ENCODE data around the gene CD33. TPM values are rescaled to one million over a fixed set of nuclear protein-coding genes. Genes with fewer than 3 reads are reported as not detected.

Gene CD33
- total RNA-seq, 4 donors from 2014 or later: 0.30 to 6.7 (median 0.58) TPM

DNA sequence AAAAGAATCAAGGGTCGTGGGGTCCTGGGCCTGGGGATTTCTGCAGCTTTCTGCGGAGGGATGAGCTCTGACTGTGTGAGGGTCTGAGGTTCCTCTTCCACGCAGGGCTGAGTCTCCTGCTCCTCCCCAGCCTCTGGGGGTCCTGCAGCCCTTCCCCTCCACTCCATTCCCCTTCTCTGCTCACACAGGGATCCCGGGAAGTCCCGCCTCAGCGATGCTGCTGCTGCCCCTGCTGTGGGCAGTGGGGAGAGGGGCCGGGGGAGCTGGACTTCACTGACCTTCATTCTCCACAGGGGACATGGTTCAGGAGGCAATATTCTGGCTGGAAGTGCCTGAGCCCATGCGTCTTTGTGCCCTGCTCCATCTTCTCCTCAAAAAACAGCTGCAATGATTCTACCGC lies 26.2 kb upstream of the CD33 start:
- Histone ChIP-seq H3K4me1 (peaks cover 0 to 9% (median 0%) of the 10 kb centered on the region in 3 donors), H3K9me3 (no peaks in the 10 kb centered on the region), H3K36me3 (no peaks in the 10 kb centered on the region), H3K27ac (no peak overlapping the region), H3K4me3 (no peak overlapping the region), H3K27me3 (peaks cover 0 to 40% (median 0%) of the 10 kb centered on the region in 4 donors)
- TF ChIP-seq POLR2A (IDR thresholded peaks at IDR 0.05) (no peak), CTCF (IDR thresholded peaks at IDR 0.05) (no peak)
- no peak for DNase-seq
- WGBS, 2 donors: 82 to 85% methylated on average over 6 to 8 of the region's 9 CpGs
- intact Hi-C loops (cut with DNase I): no loop called here

- intact Hi-C loops (cut with DNase I): no loop called here
- WGBS, 2 donors: 63 to 82% methylated on average over 10 of the region's 10 CpGs
- DNase-seq: no peak
- Histone ChIP-seq H3K4me3 (no peak overlapping the region), H3K9me3 (no peaks in the 10 kb centered on the region), H3K4me1 (no peaks in the 10 kb centered on the region), H3K27me3 (peaks cover 0 to 40% (median 0%) of the 10 kb centered on the region in 4 donors), H3K27ac (no peak overlapping the region), H3K36me3 (no peaks in the 10 kb centered on the region)
- TF ChIP-seq CTCF (IDR thresholded peaks at IDR 0.05) (no peak), POLR2A (IDR thresholded peaks at IDR 0.05) (no peak)
These were observed 24.7 kb upstream of the CD33 start for GRCh38 chr19:51200071-51200666.

- Histone ChIP-seq H3K27me3 (peaks cover 0 to 34% (median 0%) of the 10 kb centered on the region in 4 donors), H3K27ac (no peak overlapping the region), H3K9me3 (no peaks in the 10 kb centered on the region), H3K4me1 (no peaks in the 10 kb centered on the region), H3K36me3 (no peaks in the 10 kb centered on the region), H3K4me3 (no peak overlapping the region)
- 64 to 65% methylated on average over 4 of the region's 5 CpGs for WGBS, 2 donors
- no peak for DNase-seq
- no peak for TF ChIP-seq POLR2A (IDR thresholded peaks at IDR 0.05)
- TF ChIP-seq CTCF (IDR thresholded peaks at IDR 0.05): no peak
- intact Hi-C loops (cut with DNase I): no loop called here
These were observed 23.2 kb upstream of the CD33 start for GRCh38 chr19:51201712-51202111.

GRCh38 chr19:51203916-51204315 lies 21.0 kb upstream of the CD33 start:
- WGBS, 2 donors: 40 to 60% methylated on average over 3 of the region's 3 CpGs
- no peak overlapping the region for H3K27ac ChIP-seq

DNA sequence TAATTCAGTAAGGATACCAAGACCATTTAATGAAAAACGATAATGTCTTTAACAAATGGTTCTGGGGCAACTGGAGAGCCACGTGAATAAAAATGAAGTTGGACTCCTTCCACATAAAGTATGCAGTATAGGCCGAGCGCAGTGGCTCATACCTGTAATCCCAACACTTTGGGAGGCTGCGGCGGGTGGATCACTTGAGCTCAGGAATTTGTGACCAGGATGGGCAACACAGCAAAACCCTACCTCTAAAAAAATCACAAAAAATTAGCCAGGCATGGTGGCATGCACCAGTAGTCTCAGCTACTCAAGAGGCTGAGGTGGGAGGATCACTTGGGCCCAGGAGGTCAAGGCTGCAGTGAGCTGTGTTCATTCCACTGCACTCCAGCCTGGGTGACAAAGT lies 20.6 kb upstream of the CD33 start:
- TF ChIP-seq CTCF (IDR thresholded peaks at IDR 0.05): no peak
- no peak for TF ChIP-seq POLR2A (IDR thresholded peaks at IDR 0.05)
- H3K27ac ChIP-seq: no peak overlapping the region
- WGBS, 2 donors: 74 to 75% methylated on average over 6 of the region's 6 CpGs

More at GRCh38 chr19:51203916-51204315, 21.0 kb upstream of the CD33 start:
- no peak for DNase-seq
- Histone ChIP-seq H3K4me3 (no peak overlapping the region), H3K9me3 (no peaks in the 10 kb centered on the region), H3K36me3 (no peaks in the 10 kb centered on the region), H3K4me1 (no peaks in the 10 kb centered on the region), H3K27me3 (peaks cover 0 to 30% (median 0%) of the 10 kb centered on the region in 4 donors)
- intact Hi-C loops (cut with DNase I): no loop called here
- TF ChIP-seq CTCF (IDR thresholded peaks at IDR 0.05): no peak
- TF ChIP-seq POLR2A (IDR thresholded peaks at IDR 0.05): no peak

More for the DNA sequence above, 20.6 kb upstream of the CD33 start:
- Histone ChIP-seq H3K27me3 (peaks cover 0 to 26% (median 0%) of the 10 kb centered on the region in 4 donors), H3K4me3 (no peak overlapping the region), H3K9me3 (no peaks in the 10 kb centered on the region), H3K36me3 (no peaks in the 10 kb centered on the region), H3K4me1 (no peaks in the 10 kb centered on the region)
- intact Hi-C loops (cut with DNase I): no loop called here
- no peak for DNase-seq

All from esophagus squamous epithelium (tissue), 5 donors.